LNCaP clone FGC (cell line): Measurements from ENCODE around the gene WFS1.

Experiments used
- DNase-seq: peaks from one replicate; pipeline ENCODE4 v3.0.0-alpha.2; 2011; ENCODE audit warnings: low read depth
- H3K4me3 ChIP-seq: 2 replicates; pipeline ENCODE4 v1.5.1; 2011; ENCODE audit warnings: mild to moderate bottlenecking, low read depth, low read length, control low read depth
- TF ChIP-seq, protein P1 (sequence below): IDR thresholded peaks from 2 replicates; pipeline ENCODE4 v1.5.1; 2012; ENCODE audit warnings: mild to moderate bottlenecking; ENCODE audit not compliant: control insufficient read depth, insufficient read depth; ENCODE audit errors: extremely low read depth

The WFS1 gene

DNA sequence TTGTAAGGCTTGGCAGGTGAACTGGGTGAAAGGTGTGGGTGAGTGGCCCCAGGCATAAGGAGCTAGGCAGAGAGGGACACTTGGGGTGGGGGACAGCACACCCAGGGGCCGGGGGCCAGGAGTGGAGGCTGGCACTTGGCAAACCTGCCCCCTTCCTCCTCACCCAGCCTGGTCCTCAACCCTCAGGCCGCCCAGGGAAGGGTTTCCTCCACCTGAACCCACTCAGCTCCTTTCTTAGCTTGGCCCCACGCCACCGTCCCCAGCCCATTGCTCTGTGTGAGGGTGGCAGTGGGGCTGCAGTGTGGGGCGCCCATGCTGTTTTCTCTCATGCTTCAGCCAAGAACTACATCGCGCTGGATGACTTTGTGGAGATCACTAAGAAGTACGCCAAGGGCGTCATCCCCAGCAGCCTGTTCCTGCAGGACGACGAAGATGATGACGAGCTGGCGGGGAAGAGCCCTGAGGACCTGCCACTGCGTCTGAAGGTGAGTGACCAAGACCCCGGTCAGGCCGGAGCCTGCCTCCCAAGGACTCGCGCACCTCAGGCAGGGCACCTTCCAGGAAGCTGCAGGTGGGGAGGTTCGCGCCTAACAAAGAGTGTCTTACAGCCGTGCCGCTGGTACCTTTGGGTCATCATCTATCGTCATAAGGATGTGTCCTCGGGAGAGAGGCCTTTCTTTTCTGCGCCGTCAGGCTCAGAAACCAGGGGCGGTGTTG is 25.2 kb downstream of the WFS1 start:
- TF ChIP-seq, protein P1, sequence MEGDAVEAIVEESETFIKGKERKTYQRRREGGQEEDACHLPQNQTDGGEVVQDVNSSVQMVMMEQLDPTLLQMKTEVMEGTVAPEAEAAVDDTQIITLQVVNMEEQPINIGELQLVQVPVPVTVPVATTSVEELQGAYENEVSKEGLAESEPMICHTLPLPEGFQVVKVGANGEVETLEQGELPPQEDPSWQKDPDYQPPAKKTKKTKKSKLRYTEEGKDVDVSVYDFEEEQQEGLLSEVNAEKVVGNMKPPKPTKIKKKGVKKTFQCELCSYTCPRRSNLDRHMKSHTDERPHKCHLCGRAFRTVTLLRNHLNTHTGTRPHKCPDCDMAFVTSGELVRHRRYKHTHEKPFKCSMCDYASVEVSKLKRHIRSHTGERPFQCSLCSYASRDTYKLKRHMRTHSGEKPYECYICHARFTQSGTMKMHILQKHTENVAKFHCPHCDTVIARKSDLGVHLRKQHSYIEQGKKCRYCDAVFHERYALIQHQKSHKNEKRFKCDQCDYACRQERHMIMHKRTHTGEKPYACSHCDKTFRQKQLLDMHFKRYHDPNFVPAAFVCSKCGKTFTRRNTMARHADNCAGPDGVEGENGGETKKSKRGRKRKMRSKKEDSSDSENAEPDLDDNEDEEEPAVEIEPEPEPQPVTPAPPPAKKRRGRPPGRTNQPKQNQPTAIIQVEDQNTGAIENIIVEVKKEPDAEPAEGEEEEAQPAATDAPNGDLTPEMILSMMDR: no peak
- DNase-seq: no peak
- no peak overlapping the region for H3K4me3 ChIP-seq

DNA sequence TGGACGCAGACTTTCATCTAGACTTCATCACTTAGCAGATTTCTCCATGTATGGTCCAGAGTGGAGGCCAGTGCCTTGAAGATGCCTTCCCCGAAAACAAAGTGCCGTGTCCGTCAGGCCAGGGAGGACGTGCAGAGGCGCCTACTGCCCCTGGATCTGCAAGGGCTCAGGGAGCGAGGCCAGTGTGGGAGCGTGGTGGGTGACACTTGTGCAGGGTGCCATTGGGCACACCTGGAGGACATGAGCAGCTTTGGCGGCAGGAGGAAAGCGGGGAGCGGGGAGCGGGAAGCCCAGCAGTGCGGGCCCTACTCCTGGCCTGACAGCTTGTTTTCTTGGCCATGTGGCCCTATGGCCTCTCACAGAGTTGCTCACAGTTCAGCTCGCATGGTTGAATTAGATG is 25.8 kb downstream of the WFS1 start:
- H3K4me3 ChIP-seq: no peak overlapping the region
- TF ChIP-seq, protein P1: no peak
- no peak for DNase-seq

DNA sequence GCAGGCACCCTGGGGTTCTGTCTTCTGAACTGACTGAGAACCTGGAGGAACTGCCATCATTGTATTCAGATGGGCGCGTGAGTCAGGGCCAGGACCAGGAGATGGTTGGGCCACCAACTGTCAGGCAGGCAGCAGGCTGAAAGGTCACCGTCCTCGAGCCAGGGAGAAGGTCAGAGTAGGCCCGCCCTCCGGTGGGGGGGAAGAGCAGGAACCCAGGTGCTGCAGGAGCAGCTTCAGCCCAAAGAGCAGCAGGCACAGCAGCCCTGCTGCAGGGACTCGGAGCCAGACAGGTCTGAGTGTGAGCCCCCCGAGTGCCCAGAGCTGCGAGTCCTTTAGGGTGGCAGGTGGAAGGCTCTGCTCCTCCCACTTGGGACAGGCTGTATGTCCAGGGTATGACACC is 26.4 kb downstream of the WFS1 start:
- no peak overlapping the region for H3K4me3 ChIP-seq
- DNase-seq: no peak
- TF ChIP-seq, protein P1: no peak

DNA sequence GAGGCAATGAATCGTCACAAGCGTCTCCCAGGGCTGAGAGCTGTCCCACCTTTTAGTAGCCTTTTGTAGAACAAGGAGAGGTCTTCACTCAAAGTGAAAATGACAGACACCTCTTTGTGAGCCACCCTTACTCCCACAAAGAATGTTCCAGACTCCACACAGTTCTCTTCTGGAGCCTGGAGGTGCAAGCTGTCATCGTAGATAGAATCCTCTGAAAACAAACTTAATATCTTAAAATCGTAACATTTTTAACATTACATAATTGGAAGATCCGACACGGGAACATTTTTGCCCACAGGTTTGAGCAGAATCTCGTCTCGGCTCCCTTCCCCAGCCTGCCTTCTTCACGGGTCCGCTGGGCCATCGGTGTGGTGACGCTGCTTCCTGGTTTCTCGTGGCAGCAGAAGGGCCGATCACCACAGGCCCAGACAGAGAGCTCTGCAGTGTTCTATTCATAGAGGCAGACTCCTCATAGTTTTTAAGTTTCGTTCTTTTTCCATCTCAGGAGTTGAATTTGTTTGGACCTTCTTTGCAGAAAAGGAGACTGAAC is 27.7 kb downstream of the WFS1 start:
- H3K4me3 ChIP-seq: no peak overlapping the region
- no peak for DNase-seq
- TF ChIP-seq, protein P1: no peak

DNA sequence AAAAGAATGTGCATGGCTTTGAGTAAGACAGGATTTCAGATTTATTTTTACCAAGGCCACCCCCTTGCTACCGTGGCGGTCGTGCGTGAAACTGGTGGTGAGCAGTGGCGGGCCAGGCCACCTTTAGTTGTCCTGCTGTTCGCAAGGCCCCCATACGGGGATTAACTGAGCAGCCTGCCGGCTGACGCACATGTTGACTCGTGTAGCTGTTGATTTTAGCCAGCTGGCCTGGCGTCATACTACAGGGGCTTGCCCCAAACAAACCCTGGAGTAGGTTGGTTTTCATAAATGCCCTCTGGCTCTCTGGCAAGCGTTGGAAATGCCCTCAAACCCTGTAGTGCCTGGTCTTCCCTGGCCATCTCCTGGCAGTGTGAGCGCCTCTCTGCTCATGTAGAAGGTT is 28.4 kb downstream of the WFS1 start:
- TF ChIP-seq, protein P1: no peak
- no peak overlapping the region for H3K4me3 ChIP-seq
- no peak for DNase-seq

DNA sequence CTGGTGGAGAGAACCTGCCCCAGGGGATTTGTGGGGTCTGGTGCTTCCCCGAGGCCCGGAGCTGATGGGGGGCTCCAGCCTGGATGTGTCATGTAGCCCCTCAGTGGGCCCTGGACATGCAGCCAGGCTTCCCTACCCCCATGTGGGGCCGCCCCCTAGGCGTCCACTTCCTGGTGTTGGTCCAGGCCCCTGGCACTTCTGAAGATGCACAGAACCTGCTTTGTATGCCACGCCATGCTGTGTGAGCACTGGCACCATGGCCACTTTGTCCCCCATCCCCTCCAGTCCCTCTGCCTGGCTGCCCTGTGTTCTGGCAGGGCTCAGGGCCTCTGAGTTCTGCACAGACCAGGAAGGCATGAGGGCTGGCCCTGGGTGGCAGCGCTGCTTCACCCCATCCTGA is 29.2 kb downstream of the WFS1 start:
- H3K4me3 ChIP-seq: no peak overlapping the region
- TF ChIP-seq, protein P1: no peak

DNA sequence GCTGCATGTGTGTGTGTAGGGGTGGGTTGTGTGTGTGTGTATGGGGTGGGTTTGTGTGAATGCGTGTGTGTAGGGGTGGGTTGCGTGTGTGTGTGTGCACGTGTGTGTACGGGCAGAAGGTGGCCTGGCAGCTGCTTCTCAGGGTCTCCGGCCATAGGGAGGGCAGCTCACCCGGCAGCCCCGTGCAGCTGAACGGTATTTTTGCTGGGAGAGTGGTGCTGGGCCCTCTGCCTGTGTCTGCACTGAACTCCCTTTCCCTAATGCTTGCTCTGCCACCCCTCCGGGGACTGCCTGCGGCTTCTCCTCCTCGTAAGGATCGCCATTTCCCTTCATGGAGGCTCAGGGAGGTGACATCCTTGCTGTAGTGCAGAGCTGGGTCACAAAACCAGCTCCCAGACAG is 30.2 kb downstream of the WFS1 start:
- TF ChIP-seq, protein P1: no peak
- H3K4me3 ChIP-seq: no peak overlapping the region
- no peak for DNase-seq

More for the DNA sequence above, 29.2 kb downstream of the WFS1 start:
- DNase-seq: no peak
